HCT116 (cell line): Measurements from ENCODE around the gene CC2D1B.

Source experiments
- CEBPB ChIP-seq: IDR thresholded peaks from 2 replicates; pipeline ENCODE4 v1.6.1; 2012; ENCODE audit warnings: low read depth
- CTCF ChIP-seq, 3 experiments: fragments of 200-600 bp in 1 of 3; sonication (generic) in 1 of 3; IDR thresholded peaks in 2 of 3; conservative IDR thresholded peaks in 1 of 3; 2 replicates each; pipeline ENCODE4 v1.5.1; 2012 to 2017; ENCODE audit warnings: low read depth in 2 of 3, low read length in 2 of 3, antibody characterized with exemption in 1 of 3, borderline replicate concordance in 1 of 3, control low read depth in 1 of 3, mild to moderate bottlenecking in 1 of 3, mixed read lengths in 1 of 3, mixed run types in 1 of 3, moderate library complexity in 1 of 3; ENCODE audit not compliant: insufficient read depth in 1 of 3
- ELF1 ChIP-seq: IDR thresholded peaks from 2 replicates; pipeline ENCODE4 v1.6.1; 2012; ENCODE audit warnings: low read depth, borderline replicate concordance
- EZH2 ChIP-seq: fragments of 200-600 bp; sonication (generic); IDR thresholded peaks from 2 replicates; pipeline ENCODE4 v1.6.1; 2017; ENCODE audit warnings: antibody characterized with exemption, mixed run types
- EZH2phosphoT487 ChIP-seq: fragments of 200-600 bp; IDR thresholded peaks from 2 replicates; pipeline ENCODE4 v1.6.1; 2018; ENCODE audit warnings: antibody characterized with exemption, borderline replicate concordance
- FOSL1 ChIP-seq: IDR thresholded peaks from 2 replicates; pipeline ENCODE4 v1.6.1; 2012; ENCODE audit warnings: low read depth
- POLR2A ChIP-seq: IDR thresholded peaks from 2 replicates; pipeline ENCODE4 v1.7.0; 2011; ENCODE audit warnings: borderline replicate concordance; ENCODE audit not compliant: insufficient read depth, insufficient read length; ENCODE audit errors: extremely low read depth
- POLR2AphosphoS5 ChIP-seq: IDR thresholded peaks from 2 replicates; pipeline ENCODE4 v1.6.1; 2011; ENCODE audit warnings: mild to moderate bottlenecking, low read depth, low read length, moderate library complexity
- RAD21 ChIP-seq: IDR thresholded peaks from 2 replicates; pipeline ENCODE4 v1.6.1; 2012; ENCODE audit warnings: low read depth, mild to moderate bottlenecking
- SIN3A ChIP-seq: IDR thresholded peaks from 2 replicates; pipeline ENCODE4 v1.6.1; 2012; ENCODE audit warnings: low read depth
- TCF7L2 ChIP-seq: IDR thresholded peaks from 2 replicates; pipeline ENCODE4 v1.7.0; 2011; ENCODE audit warnings: borderline replicate concordance, inconsistent platforms; ENCODE audit not compliant: insufficient read depth, insufficient read length; ENCODE audit errors: extremely low read depth

- TF ChIP-seq POLR2A (no peak), CTCF (IDR thresholded peaks at IDR 0.05 in 2 of 3, conservative IDR thresholded peaks at IDR 0.05 in 1 of 3; ENCODE audit: borderline replicate concordance in 1 of 3, insufficient read depth in 1 of 3, low read depth in 2 of 3, low read length in 2 of 3) (no peak), EZH2 (no peak), SIN3A (no peak), RAD21 (no peak), TCF7L2 (no peak), FOSL1 (no peak), POLR2AphosphoS5 (no peak), EZH2phosphoT487 (no peak), CEBPB (no peak), ELF1 (no peak)
Measured at GRCh38 chr1:52385376-52385775, 19.4 kb upstream of the CC2D1B start.
